Upper lobe of right lung (tissue), 1 donor: ENCODE measurements around the gene PEX19. TPM values are rescaled to one million over a fixed set of nuclear protein-coding genes. Genes with fewer than 3 reads are reported as not detected.

Source experiments
- ATAC-seq: fragments of 200-7000 bp; cut with Tn5 transposase; one replicate; pipeline ENCODE4 v1.9.1; 2020; ENCODE audit warnings: mild to moderate bottlenecking, moderate library complexity
- DNase-seq: peaks from one replicate; pipeline ENCODE4 v3.0.0-alpha.2; 2020
- H3K27ac ChIP-seq: fragments of 200-600 bp; one replicate; pipeline ENCODE4 v1.8.0; 2022
- H3K27me3 ChIP-seq: fragments of 200-600 bp; one replicate; pipeline ENCODE4 v1.8.0; 2022; ENCODE audit warnings: mild to moderate bottlenecking
- H3K36me3 ChIP-seq: fragments of 200-600 bp; one replicate; pipeline ENCODE4 v1.8.0; 2022
- H3K4me1 ChIP-seq: fragments of 200-600 bp; one replicate; pipeline ENCODE4 v1.8.0; 2022
- H3K4me3 ChIP-seq: fragments of 200-600 bp; one replicate; pipeline ENCODE4 v1.8.0; 2022; ENCODE audit warnings: mild to moderate bottlenecking
- H3K9me3 ChIP-seq: fragments of 200-600 bp; one replicate; pipeline ENCODE4 v1.8.0; 2022
- intact Hi-C: fragments of 100-400 bp; cut with DNase I; formaldehyde crosslinking; loops from one replicate; pipeline ENCODE4 v1.11.0; 2022
- total RNA-seq: library from RNA; stranded (reverse); fragmentation: NEBNext Ultra II Directional; extraction: Animal tissue kit (Norgen Biotek cat#: 25700); gene quantifications from one replicate; pipeline ENCODE4 v1.2.1, GENCODE V29; 2021
- TF ChIP-seq, protein P1 (sequence below): fragments of 200-600 bp; IDR thresholded peaks from one replicate; pipeline ENCODE4 v1.8.0; 2022; ENCODE audit warnings: antibody characterized with exemption
- donor health status: DM: no; HTN: yes; CAD: no; lungs with severe emphysema.

PEX19 gene
- total RNA-seq, 1 donor from 2014 or later = 64.2 TPM

- Histone ChIP-seq H3K36me3 (peaks cover 49% of the 10 kb centered on the region), H3K4me1 (no peaks in the 10 kb centered on the region), H3K27ac (no peak overlapping the region), H3K4me3 (no peak overlapping the region), H3K27me3 (no peaks in the 10 kb centered on the region), H3K9me3 (no peaks in the 10 kb centered on the region)
- intact Hi-C loops = no loop called here
- no peak for ATAC-seq
- TF ChIP-seq, protein P1, sequence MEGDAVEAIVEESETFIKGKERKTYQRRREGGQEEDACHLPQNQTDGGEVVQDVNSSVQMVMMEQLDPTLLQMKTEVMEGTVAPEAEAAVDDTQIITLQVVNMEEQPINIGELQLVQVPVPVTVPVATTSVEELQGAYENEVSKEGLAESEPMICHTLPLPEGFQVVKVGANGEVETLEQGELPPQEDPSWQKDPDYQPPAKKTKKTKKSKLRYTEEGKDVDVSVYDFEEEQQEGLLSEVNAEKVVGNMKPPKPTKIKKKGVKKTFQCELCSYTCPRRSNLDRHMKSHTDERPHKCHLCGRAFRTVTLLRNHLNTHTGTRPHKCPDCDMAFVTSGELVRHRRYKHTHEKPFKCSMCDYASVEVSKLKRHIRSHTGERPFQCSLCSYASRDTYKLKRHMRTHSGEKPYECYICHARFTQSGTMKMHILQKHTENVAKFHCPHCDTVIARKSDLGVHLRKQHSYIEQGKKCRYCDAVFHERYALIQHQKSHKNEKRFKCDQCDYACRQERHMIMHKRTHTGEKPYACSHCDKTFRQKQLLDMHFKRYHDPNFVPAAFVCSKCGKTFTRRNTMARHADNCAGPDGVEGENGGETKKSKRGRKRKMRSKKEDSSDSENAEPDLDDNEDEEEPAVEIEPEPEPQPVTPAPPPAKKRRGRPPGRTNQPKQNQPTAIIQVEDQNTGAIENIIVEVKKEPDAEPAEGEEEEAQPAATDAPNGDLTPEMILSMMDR = no peak
- no peak for DNase-seq
Measured at GRCh38 chr1:160243767-160244166, 41.2 kb downstream of the PEX19 start.

GRCh38 chr1:160239582-160240299 lies 45.2 kb downstream of the PEX19 start:
- Histone ChIP-seq H3K27me3 (no peaks in the 10 kb centered on the region), H3K4me1 (no peaks in the 10 kb centered on the region), H3K9me3 (no peaks in the 10 kb centered on the region), H3K36me3 (peaks cover 90% of the 10 kb centered on the region), H3K27ac (no peak overlapping the region), H3K4me3 (no peak overlapping the region)
- ATAC-seq = no peak
- intact Hi-C loops = no loop called here
- no peak for DNase-seq
- TF ChIP-seq, protein P1 = no peak

DNA sequence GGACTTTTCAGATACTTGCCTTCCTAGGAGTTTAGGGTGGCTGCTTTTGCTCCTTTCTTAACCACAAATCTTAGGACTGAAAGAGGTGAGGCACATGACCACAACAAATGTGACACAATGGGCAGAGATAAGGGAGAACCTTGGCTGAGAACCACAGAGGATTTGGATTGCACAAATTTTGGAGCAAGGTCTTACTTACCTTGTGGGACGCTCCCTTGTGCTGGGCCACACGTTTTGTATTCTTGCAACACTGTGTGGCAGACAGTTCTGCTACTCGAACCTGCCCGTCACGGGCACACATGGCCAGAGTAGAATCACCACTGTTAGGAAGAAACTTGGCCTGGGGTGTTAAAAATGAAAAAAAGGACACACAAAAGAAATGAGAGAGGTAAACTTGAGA lies 46.5 kb downstream of the PEX19 start:
- ATAC-seq (no peak), DNase-seq (no peak)
- intact Hi-C loops = no loop called here
- Histone ChIP-seq H3K36me3 (peaks cover 91% of the 10 kb centered on the region), H3K9me3 (no peaks in the 10 kb centered on the region), H3K27ac (no peak overlapping the region), H3K4me1 (no peaks in the 10 kb centered on the region), H3K27me3 (no peaks in the 10 kb centered on the region), H3K4me3 (no peak overlapping the region)
- TF ChIP-seq, protein P1 = no peak

GRCh38 chr1:160237558-160237957 lies 47.4 kb downstream of the PEX19 start:
- Histone ChIP-seq H3K4me1 (no peaks in the 10 kb centered on the region), H3K27ac (no peak overlapping the region), H3K9me3 (no peaks in the 10 kb centered on the region), H3K36me3 (peaks cover 88% of the 10 kb centered on the region), H3K27me3 (no peaks in the 10 kb centered on the region), H3K4me3 (no peak overlapping the region)
- no peak for DNase-seq
- ATAC-seq = no peak
- intact Hi-C loops = no loop called here
- TF ChIP-seq, protein P1 = no peak

- Histone ChIP-seq H3K9me3 (no peaks in the 10 kb centered on the region), H3K36me3 (peaks cover 89% of the 10 kb centered on the region), H3K27ac (no peak overlapping the region), H3K27me3 (no peaks in the 10 kb centered on the region), H3K4me1 (no peaks in the 10 kb centered on the region), H3K4me3 (no peak overlapping the region)
- DNase-seq = no peak
- TF ChIP-seq, protein P1 = no peak
- no peak for ATAC-seq
- intact Hi-C loops = no loop called here
Measured at GRCh38 chr1:160236806-160237205, 48.1 kb downstream of the PEX19 start.
